Neural progenitor cell (in vitro differentiated cells): ENCODE results near the gene SNX5. TPM values are rescaled to one million over a fixed set of nuclear protein-coding genes. Genes with fewer than 3 reads are reported as not detected.

Experiments
- DNase-seq: peaks from one replicate; pipeline ENCODE4 v3.0.0-alpha.2; 2016; ENCODE audit warnings: low spot score
- H2AFZ ChIP-seq: fragments of 200-600 bp; sonication (generic); replicated peaks from 2 replicates; pipeline ENCODE4 v1.6.1; 2016; ENCODE audit warnings: antibody characterized with exemption
- H3F3A ChIP-seq: fragments of 200-600 bp; sonication (generic); 2 replicates; pipeline ENCODE4 v1.6.1; 2016; ENCODE audit warnings: antibody characterized with exemption, low read depth
- H3K27ac ChIP-seq: fragments of 200-600 bp; sonication (generic); 2 replicates; pipeline ENCODE4 v1.5.1; 2016; ENCODE audit warnings: mild to moderate bottlenecking
- H3K27me3 ChIP-seq: fragments of 200-600 bp; sonication (generic); 2 replicates; pipeline ENCODE4 v1.6.1; 2016; ENCODE audit warnings: mild to moderate bottlenecking, moderate library complexity
- H3K36me3 ChIP-seq: fragments of 200-600 bp; sonication (generic); 2 replicates; pipeline ENCODE4 v1.5.1; 2016
- H3K4me1 ChIP-seq: fragments of 200-600 bp; sonication (generic); 2 replicates; pipeline ENCODE4 v1.6.1; 2016; ENCODE audit warnings: mixed run types
- H3K4me2 ChIP-seq: fragments of 200-600 bp; sonication (generic); 2 replicates; pipeline ENCODE4 v1.6.1; 2016
- H3K4me3 ChIP-seq: fragments of 200-600 bp; sonication (generic); 2 replicates; pipeline ENCODE4 v1.5.1; 2016
- H3K79me2 ChIP-seq: fragments of 200-600 bp; sonication (generic); 2 replicates; pipeline ENCODE4 v1.6.1; 2016; ENCODE audit warnings: low read depth
- H3K9ac ChIP-seq: fragments of 200-600 bp; sonication (generic); 2 replicates; pipeline ENCODE4 v1.6.1; 2016
- H3K9me3 ChIP-seq: fragments of 200-600 bp; sonication (generic); 2 replicates; pipeline ENCODE4 v1.5.1; 2016; ENCODE audit warnings: low read depth
- H4K20me1 ChIP-seq: fragments of 200-600 bp; sonication (generic); 2 replicates; pipeline ENCODE4 v1.6.1; 2016; ENCODE audit warnings: low read depth
- H3K27ac Mint-ChIP-seq: 3 replicates; pipeline ENCODE4 v1.8.0; 2021; ENCODE audit warnings: mixed read lengths
- H3K27me3 Mint-ChIP-seq: 2 replicates; pipeline ENCODE4 v1.8.0; 2022; ENCODE audit warnings: low read depth, mild to moderate bottlenecking, inconsistent platforms, moderate library complexity, mixed read lengths; ENCODE audit not compliant: insufficient read depth
- H3K36me3 Mint-ChIP-seq: 3 replicates; pipeline ENCODE4 v1.8.0; 2021; ENCODE audit warnings: mixed read lengths
- H3K4me1 Mint-ChIP-seq: 3 replicates; pipeline ENCODE4 v1.8.0; 2021; ENCODE audit warnings: mixed read lengths
- H3K4me3 Mint-ChIP-seq: 3 replicates; pipeline ENCODE4 v1.8.0; 2021; ENCODE audit warnings: mild to moderate bottlenecking, moderate library complexity, mixed read lengths
- H3K9me3 Mint-ChIP-seq: 3 replicates; pipeline ENCODE4 v1.8.0; 2020; ENCODE audit warnings: mixed read lengths
- CTCF ChIP-seq: fragments of 200-600 bp; sonication (generic); IDR thresholded peaks from 2 replicates; pipeline ENCODE4 v1.5.1; 2017; ENCODE audit warnings: antibody characterized with exemption, mild to moderate bottlenecking
- EZH2 ChIP-seq: fragments of 200-600 bp; sonication (generic); IDR thresholded peaks from 2 replicates; pipeline ENCODE4 v1.6.1; 2017; ENCODE audit warnings: antibody characterized with exemption, mild to moderate bottlenecking, moderate library complexity
- EZH2phosphoT487 ChIP-seq: fragments of 200-600 bp; sonication (generic); IDR thresholded peaks from 2 replicates; pipeline ENCODE4 v1.6.1; 2017; ENCODE audit warnings: antibody characterized with exemption
- total RNA-seq: library from RNA; depleted of rRNA; stranded (reverse); fragments of >200 nt; gene quantifications from 2 replicates; pipeline ENCODE4 v1.2.3, GENCODE V29; 2015; ENCODE audit warnings: low replicate concordance

The SNX5 gene
- total RNA-seq, 1 donor from 2014 or later: 226 TPM

- Histone ChIP-seq H3K27ac (no peak overlapping the region), H3K79me2 (no peaks in the 10 kb centered on the region), H3K4me3 (no peak overlapping the region), H3F3A (no peaks in the 10 kb centered on the region), H3K36me3 (no peaks in the 10 kb centered on the region), H3K9ac (no peak overlapping the region), H3K27me3 (no peaks in the 10 kb centered on the region), H2AFZ (no peak overlapping the region), H3K4me1 (no peaks in the 10 kb centered on the region), H4K20me1 (no peaks in the 10 kb centered on the region), H3K9me3 (no peaks in the 10 kb centered on the region), H3K4me2 (no peak overlapping the region)
- TF ChIP-seq EZH2phosphoT487 (no peak), CTCF (no peak), EZH2 (no peak)
- no peak for DNase-seq
- Mint-ChIP-seq H3K36me3 (no peaks in the 10 kb centered on the region), H3K27ac (no peak overlapping the region), H3K9me3 (no peaks in the 10 kb centered on the region), H3K4me1 (peaks cover 14% of the 10 kb centered on the region), H3K4me3 (no peak overlapping the region), H3K27me3 (no peaks in the 10 kb centered on the region)
Observed at GRCh38 chr20:17905544-17905943, 63.0 kb downstream of the SNX5 start.

- no peak overlapping the region for H3K4me3 Mint-ChIP-seq
Observed at GRCh38 chr20:17904027-17904426, 64.6 kb downstream of the SNX5 start.

GRCh38 chr20:17902531-17903083, 66.0 kb downstream of the SNX5 start:
- no peak overlapping the region for H2AFZ ChIP-seq

More at GRCh38 chr20:17904027-17904426, 64.6 kb downstream of the SNX5 start:
- H2AFZ ChIP-seq: no peak overlapping the region
- H3K4me3 ChIP-seq: no peak overlapping the region
- Mint-ChIP-seq H3K9me3 (peaks cover 5% of the 10 kb centered on the region), H3K27me3 (peaks cover 5% of the 10 kb centered on the region), H3K27ac (no peak overlapping the region), H3K36me3 (no peaks in the 10 kb centered on the region), H3K4me1 (peaks cover 1% of the 10 kb centered on the region)
- H3K27me3 ChIP-seq: no peaks in the 10 kb centered on the region
- H3K27ac ChIP-seq: no peak overlapping the region
- no peaks in the 10 kb centered on the region for H3K4me1 ChIP-seq
- H3K79me2 ChIP-seq: no peaks in the 10 kb centered on the region
- H4K20me1 ChIP-seq: no peaks in the 10 kb centered on the region
- H3F3A ChIP-seq: no peaks in the 10 kb centered on the region
- no peak overlapping the region for H3K4me2 ChIP-seq
- no peak overlapping the region for H3K9ac ChIP-seq
- H3K36me3 ChIP-seq: no peaks in the 10 kb centered on the region
- no peak for DNase-seq
- no peaks in the 10 kb centered on the region for H3K9me3 ChIP-seq
- TF ChIP-seq EZH2: no peak
- TF ChIP-seq EZH2phosphoT487: no peak
- no peak for TF ChIP-seq CTCF

More at GRCh38 chr20:17902531-17903083, 66.0 kb downstream of the SNX5 start:
- Mint-ChIP-seq H3K4me3 (no peak overlapping the region), H3K4me1 (no peaks in the 10 kb centered on the region), H3K27ac (no peak overlapping the region), H3K9me3 (peaks cover 9% of the 10 kb centered on the region), H3K36me3 (no peaks in the 10 kb centered on the region), H3K27me3 (peaks cover 8% of the 10 kb centered on the region)
- H3K79me2 ChIP-seq: no peaks in the 10 kb centered on the region
- no peaks in the 10 kb centered on the region for H4K20me1 ChIP-seq
- no peaks in the 10 kb centered on the region for H3K4me1 ChIP-seq
- no peak overlapping the region for H3K27ac ChIP-seq
- DNase-seq: no peak
- no peak overlapping the region for H3K4me2 ChIP-seq
- H3K9me3 ChIP-seq: no peaks in the 10 kb centered on the region
- no peaks in the 10 kb centered on the region for H3K27me3 ChIP-seq
- no peak overlapping the region for H3K9ac ChIP-seq
- no peaks in the 10 kb centered on the region for H3K36me3 ChIP-seq
- H3K4me3 ChIP-seq: no peak overlapping the region
- TF ChIP-seq EZH2phosphoT487 (no peak), CTCF (no peak), EZH2 (no peak)
- H3F3A ChIP-seq: no peaks in the 10 kb centered on the region
